Stomach (tissue), 9 donors: ENCODE data around the gene TNRC6B. TPM values are rescaled to one million over a fixed set of nuclear protein-coding genes. Genes with fewer than 3 reads are reported as not detected.

Source experiments
- DNase-seq, 2 donors: peaks; one replicate each; pipeline versions ENCODE4 v3.0.0 to v3.0.0-alpha.2; 2013 to 2019
- H3K27ac ChIP-seq, 5 donors: fragments of 200-600 bp in 4 of 5; sonication (generic) in 4 of 5; one replicate each; pipeline ENCODE4 v1.5.1; 2013 to 2019; ENCODE audit warnings: mild to moderate bottlenecking in 1 of 5, moderate library complexity in 1 of 5
- H3K27me3 ChIP-seq, 3 donors: fragments of 200-600 bp; sonication (generic); one replicate each; pipeline ENCODE4 v1.5.1; 2017 to 2019; ENCODE audit warnings: mixed run types in 1 of 3
- H3K36me3 ChIP-seq, 4 donors: fragments of 200-600 bp; sonication (generic); 1 replicate in 3 of 4; 2 replicates in 1 of 4; pipeline ENCODE4 v1.5.1; 2016 to 2019
- H3K4me1 ChIP-seq, 4 donors: fragments of 200-600 bp; sonication (generic); one replicate each; pipeline ENCODE4 v1.5.1; 2016 to 2019
- H3K4me3 ChIP-seq, 4 donors: fragments of 200-600 bp; sonication (generic) in 3 of 4; one replicate each; pipeline ENCODE4 v1.5.1; 2016 to 2019; ENCODE audit warnings: mild to moderate bottlenecking in 1 of 4
- H3K9me3 ChIP-seq, 4 donors: fragments of 200-600 bp; sonication (generic); one replicate each; pipeline ENCODE4 v1.5.1; 2016 to 2019
- EP300 ChIP-seq: sonication (generic); formaldehyde crosslinking; IDR thresholded peaks from one replicate; pipeline ENCODE4 v1.6.1; 2017; ENCODE audit warnings: antibody characterized with exemption
- POLR2A ChIP-seq, 4 donors: fragments of 450-650 bp; IDR thresholded peaks; one replicate each; pipeline ENCODE4 v1.6.1; 2016; ENCODE audit warnings: antibody characterized with exemption in 4 of 4, control low read depth in 2 of 4, mild to moderate bottlenecking in 1 of 4, moderate library complexity in 1 of 4
- POLR2AphosphoS5 ChIP-seq, 3 donors: sonication (generic); formaldehyde crosslinking; IDR thresholded peaks; one replicate each; pipeline ENCODE4 v1.6.1; 2016; ENCODE audit warnings: antibody characterized with exemption in 3 of 3
- WGBS, 5 donors: extraction: QIAGEN DNeasy Blood & Tissue Kit in 3 of 5; methylation state at CpG; one replicate each; pipeline versions ENCODE4 v1.1.5 to v1.1.7; 2013 to 2018; 5-methylcytosine and 5-hydroxymethylcytosine counted together
- intact Hi-C: fragments of 100-400 bp; cut with DNase I; formaldehyde crosslinking; loops from one replicate; pipeline ENCODE4 v1.15.1; 2023; ENCODE audit warnings: low total_unique reads
- polyA plus RNA-seq, 3 donors: library from polyadenylated mRNA; stranded (reverse); fragments of 200-250 nt; gene quantifications; one replicate each; pipeline ENCODE4 v1.2.3, GENCODE V29; 2013
- total RNA-seq, 5 donors: library from RNA; depleted of rRNA; stranded (reverse); fragments of >200 nt; gene quantifications; one replicate each; pipeline versions ENCODE4 v1.1.0 to v1.2.3, GENCODE V29; 2014 to 2016
- TF ChIP-seq, protein P1 (sequence below), 7 experiments: fragments of 450-650 bp in 4 of 7; fragments of 200-600 bp in 3 of 7; sonication (generic) in 3 of 7; IDR thresholded peaks; one replicate each; pipeline ENCODE4 v1.5.1; 2016 to 2019; ENCODE audit warnings: antibody characterized with exemption in 7 of 7, control low read depth in 2 of 7, mild to moderate bottlenecking in 1 of 7
- donor health status: healthy with polysubstance abuse.
- donor health status: Bipolar disorder and iron deficiency.
- donor health status: healthy.

The TNRC6B gene
- total and polyA plus RNA-seq, 8 donors: 0.88 to 316 (median 18.0) TPM

DNA sequence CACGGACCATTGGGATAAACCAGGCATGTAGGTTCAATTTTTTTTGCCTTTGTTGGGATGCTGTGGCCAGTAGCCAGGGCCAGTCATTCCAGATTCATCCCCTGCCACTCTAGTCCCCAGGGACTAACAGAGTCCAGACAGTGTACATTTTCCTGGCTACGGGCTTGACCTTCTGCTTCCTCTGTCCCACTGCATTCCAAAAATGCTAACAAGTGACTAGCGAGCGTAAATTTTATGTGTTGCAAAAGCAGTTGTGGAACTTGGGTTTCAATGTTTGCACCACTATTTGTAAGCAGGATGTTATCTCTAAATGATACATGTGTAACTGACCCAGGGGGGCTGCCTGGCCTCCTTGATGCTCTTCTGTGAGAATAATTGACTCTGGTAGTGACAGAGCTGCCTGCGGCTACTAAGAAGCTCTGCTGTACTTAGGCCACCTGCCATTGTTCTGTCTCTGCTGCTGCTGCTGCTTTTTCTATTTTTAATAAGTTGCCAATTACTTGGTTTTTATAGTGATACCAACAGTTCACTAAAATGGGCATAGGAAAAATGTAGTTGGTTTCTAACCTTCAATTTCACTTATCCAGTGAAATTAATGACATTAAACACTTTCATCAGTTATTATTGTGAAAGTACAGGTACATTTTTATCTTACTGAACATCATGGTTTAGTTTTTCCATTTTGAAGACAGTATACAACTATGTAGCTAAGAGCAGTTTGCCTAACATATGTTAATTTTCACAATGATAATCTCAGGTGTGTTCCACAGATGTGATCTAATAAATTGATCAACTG is 26.8 kb downstream of the TNRC6B start:
- DNase-seq: no peak
- intact Hi-C loops: no loop called here
- Histone ChIP-seq H3K27me3 (no peaks in the 10 kb centered on the region), H3K4me1 (peaks cover 17 to 90% (median 41%) of the 10 kb centered on the region in 4 donors), H3K36me3 (no peaks in the 10 kb centered on the region), H3K27ac (peak overlapping the region in 4 of 5 donors; percentile 41 to 68 (median 58)), H3K4me3 (no peak overlapping the region), H3K9me3 (no peaks in the 10 kb centered on the region)
- WGBS, 5 donors: 46 to 69% (median 64%) methylated on average over 5 of the region's 5 CpGs
- TF ChIP-seq POLR2AphosphoS5 (IDR thresholded peaks at IDR 0.05) (peak in 1 of 3 donors; percentile 80), EP300 (no peak)

DNA sequence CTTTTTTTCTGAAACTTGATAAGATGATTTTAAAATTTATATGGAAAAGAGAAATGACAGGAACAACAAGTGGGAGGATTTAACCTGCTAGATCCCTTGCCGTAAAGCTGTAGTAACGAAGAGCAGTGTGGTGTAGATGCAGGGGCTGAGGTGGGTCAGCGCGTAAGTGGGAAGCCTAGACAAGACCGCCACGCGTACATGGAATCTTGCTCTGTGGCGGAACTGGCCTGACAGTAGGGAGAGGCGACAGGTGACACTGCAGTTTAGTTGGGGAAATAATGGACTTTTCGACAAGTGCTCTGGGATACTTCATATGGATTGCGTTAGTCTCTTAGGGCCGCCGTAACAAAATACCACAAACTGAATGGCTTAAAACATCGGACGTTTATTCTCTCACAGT is 28.8 kb downstream of the TNRC6B start:
- DNase-seq: no peak
- peaks cover 20 to 92% (median 50%) of the 10 kb centered on the region in 4 donors for H3K4me1 ChIP-seq
- H3K4me3 ChIP-seq: no peak overlapping the region
- peak overlapping the region in 1 of 5 donors; percentile 24 for H3K27ac ChIP-seq
- no peak for TF ChIP-seq POLR2AphosphoS5 (IDR thresholded peaks at IDR 0.05)
- no peak for TF ChIP-seq POLR2A (IDR thresholded peaks at IDR 0.05)
- TF ChIP-seq, protein P1, sequence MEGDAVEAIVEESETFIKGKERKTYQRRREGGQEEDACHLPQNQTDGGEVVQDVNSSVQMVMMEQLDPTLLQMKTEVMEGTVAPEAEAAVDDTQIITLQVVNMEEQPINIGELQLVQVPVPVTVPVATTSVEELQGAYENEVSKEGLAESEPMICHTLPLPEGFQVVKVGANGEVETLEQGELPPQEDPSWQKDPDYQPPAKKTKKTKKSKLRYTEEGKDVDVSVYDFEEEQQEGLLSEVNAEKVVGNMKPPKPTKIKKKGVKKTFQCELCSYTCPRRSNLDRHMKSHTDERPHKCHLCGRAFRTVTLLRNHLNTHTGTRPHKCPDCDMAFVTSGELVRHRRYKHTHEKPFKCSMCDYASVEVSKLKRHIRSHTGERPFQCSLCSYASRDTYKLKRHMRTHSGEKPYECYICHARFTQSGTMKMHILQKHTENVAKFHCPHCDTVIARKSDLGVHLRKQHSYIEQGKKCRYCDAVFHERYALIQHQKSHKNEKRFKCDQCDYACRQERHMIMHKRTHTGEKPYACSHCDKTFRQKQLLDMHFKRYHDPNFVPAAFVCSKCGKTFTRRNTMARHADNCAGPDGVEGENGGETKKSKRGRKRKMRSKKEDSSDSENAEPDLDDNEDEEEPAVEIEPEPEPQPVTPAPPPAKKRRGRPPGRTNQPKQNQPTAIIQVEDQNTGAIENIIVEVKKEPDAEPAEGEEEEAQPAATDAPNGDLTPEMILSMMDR (IDR thresholded peaks at IDR 0.05): no peak
- TF ChIP-seq EP300: no peak
- H3K27me3 ChIP-seq: no peaks in the 10 kb centered on the region
- no peaks in the 10 kb centered on the region for H3K9me3 ChIP-seq
- no peaks in the 10 kb centered on the region for H3K36me3 ChIP-seq
- WGBS, 5 donors: 93 to 97% (median 93%) methylated on average over 15 of the region's 15 CpGs
- intact Hi-C loops: no loop called here

DNA sequence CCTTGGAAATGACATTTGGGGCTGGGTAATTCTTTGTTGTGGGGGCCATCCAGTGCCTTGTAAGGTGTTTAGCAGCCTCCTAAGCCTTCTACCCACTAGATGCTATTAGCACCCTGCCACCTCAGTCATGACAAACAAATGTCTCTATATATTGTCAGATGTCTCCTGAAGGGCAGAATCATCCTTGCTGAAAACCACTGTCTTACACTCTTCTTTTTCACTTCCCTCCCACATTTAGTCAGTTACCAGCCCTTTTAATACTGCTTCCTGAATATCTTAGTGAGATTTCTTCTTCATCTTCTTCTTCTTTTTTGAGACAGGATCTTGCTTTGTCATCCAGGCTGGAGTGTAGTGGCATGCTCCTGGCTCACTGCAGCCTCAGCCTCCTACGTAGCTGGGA is 33.1 kb downstream of the TNRC6B start:
- TF ChIP-seq POLR2AphosphoS5 (IDR thresholded peaks at IDR 0.05) (no peak), POLR2A (IDR thresholded peaks at IDR 0.05) (no peak), EP300 (no peak)
- TF ChIP-seq, protein P1 (IDR thresholded peaks at IDR 0.05): no peak
- Histone ChIP-seq H3K9me3 (no peaks in the 10 kb centered on the region), H3K27ac (peak overlapping the region in 2 of 5 donors; percentile 18 to 63), H3K27me3 (no peaks in the 10 kb centered on the region), H3K36me3 (no peaks in the 10 kb centered on the region), H3K4me1 (peaks cover 25 to 89% (median 51%) of the 10 kb centered on the region in 4 donors), H3K4me3 (no peak overlapping the region)
- intact Hi-C loops: no loop called here
- no peak for DNase-seq
- 61 to 93% (median 87%) methylated on average over 1 of the region's 1 CpG for WGBS, 5 donors

DNA sequence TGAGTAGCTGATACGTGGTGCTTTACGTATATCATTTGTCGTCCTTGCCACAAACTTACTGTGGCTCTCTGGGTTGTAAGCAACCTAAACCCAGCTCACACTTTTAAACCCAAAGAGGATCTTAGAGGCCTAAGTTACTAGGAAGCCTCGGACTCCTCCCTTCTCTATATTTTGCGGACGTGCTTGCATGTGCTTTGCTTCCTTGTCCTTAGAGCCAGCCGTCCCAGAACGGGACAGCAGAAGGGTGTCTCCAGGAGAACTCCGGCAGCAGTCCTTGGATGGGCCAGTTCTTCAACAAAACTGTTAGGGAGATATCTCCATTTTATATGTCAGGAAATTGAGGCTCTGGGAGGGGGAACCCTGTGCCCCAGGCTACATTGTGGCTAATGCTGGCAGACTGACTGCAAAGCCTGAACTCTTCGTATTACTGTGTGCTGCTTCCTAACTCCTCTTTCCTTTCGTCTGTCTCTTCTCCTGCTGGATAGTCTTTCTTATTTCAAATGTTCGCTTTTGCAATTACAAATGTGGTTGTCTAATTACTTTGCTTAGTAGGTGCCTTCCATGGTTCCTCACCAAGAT is 33.8 kb downstream of the TNRC6B start:
- no peak for DNase-seq
- peaks cover 25 to 88% (median 58%) of the 10 kb centered on the region in 4 donors for H3K4me1 ChIP-seq
- H3K9me3 ChIP-seq: no peaks in the 10 kb centered on the region
- H3K36me3 ChIP-seq: no peaks in the 10 kb centered on the region
- H3K4me3 ChIP-seq: no peak overlapping the region
- H3K27ac ChIP-seq: peak overlapping the region in 3 of 5 donors; percentile 10 to 63 (median 18)
- no peaks in the 10 kb centered on the region for H3K27me3 ChIP-seq
- TF ChIP-seq, protein P1 (IDR thresholded peaks at IDR 0.05): no peak
- TF ChIP-seq POLR2A (IDR thresholded peaks at IDR 0.05): no peak
- no peak for TF ChIP-seq EP300
- TF ChIP-seq POLR2AphosphoS5 (IDR thresholded peaks at IDR 0.05): no peak
- 74 to 85% (median 77%) methylated on average over 12 of the region's 12 CpGs for WGBS, 5 donors
- intact Hi-C loops: no loop called here
